RPMI7951 (cell line): ENCODE data around the gene SIL1. TPM values are rescaled to one million over a fixed set of nuclear protein-coding genes. Genes with fewer than 3 reads are reported as not detected.
"Not testable (repeated sequence)": the region's sequence is repeated elsewhere in the genome, so short reads cannot be mapped to it uniquely, and the experiment has no call there.

Source experiments
- DNase-seq: peaks from one replicate; pipeline ENCODE4 v3.0.0-alpha.2; 2012; ENCODE audit warnings: low read depth
- total RNA-seq: library from RNA; depleted of rRNA; stranded (reverse); fragments of >200 nt; shearing (Covaris generic); gene quantifications from 2 replicates; pipeline ENCODE4 v1.2.3, GENCODE V29; 2014

Gene SIL1
- total RNA-seq, 1 experiment from 2014 or later = 21.4 TPM

DNA sequence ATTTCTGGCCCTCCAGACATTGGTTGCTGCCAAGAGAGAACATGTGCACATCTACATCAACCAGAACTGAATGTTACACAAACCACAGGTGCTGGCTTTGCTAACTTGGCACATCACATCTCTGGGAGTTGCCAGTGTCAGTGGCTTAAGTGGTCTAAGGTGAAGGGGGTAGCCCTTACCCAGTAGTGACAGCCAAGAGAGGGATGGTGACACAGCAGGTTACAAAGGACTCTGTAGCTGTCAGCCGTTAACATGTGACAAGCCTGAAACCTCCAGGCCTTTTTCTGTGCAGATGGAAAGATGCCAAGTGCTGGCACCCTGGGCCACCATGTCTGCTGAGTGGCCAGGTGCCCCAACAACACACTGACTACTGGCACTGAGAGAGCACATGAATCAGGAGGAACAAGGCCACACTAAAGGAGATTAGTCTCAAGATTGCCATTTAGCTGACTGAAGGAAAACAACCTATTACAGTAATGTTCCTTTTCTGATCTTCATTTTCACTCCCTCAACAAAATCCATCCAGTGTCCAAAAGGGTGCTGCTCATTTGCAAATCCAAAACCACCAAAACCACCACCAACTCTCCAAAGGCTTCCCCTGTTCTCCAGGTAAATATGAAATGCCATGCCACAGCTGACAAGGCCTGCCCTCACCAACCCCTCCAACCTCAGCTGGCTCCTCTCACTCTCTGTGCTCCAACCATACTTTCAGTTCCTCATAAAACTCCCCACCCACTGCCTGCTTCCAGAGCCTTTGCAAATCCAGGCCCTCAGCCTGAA lies 20.2 kb downstream of the SIL1 start:
- no peak for DNase-seq

DNA sequence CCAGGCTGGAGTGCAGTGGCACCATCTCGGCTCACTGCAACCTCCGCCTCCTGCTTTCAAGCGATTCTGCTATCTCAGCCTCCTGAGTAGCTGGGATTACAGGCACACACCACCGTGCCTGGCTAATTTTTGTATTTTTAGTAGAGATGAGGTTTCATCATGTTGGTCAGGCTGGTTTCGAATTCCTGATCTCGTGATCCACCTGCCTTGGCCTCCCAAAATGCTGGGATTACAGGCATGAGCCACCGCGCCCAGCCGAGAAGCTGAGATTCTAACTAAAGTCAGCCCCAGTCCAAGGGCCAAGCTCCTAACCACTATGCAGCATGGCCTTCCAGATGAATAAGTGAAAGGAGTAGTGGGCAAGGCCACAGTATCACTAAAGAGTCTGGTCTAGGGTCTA lies 20.9 kb downstream of the SIL1 start:
- not testable (repeated sequence) for DNase-seq

DNA sequence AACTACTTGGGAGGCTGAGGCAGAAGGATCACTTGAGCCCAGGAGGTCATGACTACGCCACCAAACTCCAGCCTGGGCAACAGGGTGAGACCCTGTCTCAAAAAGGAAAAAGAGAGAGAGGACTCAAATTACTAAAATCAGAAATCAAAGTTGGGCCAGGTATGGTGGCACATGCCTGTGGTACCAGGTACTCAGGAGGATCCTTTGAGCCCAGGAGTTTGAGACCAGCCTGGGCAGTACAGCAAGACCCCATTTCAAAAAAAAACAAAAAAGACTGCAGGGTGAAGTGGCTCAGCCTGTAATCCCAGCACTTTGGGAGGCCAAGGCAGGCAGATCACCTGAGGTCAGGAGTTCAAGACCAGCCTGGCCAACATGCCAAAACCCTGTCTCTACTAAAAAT lies 23.8 kb downstream of the SIL1 start:
- not testable (repeated sequence) for DNase-seq

GRCh38 chr5:139171779-139172404 lies 26.3 kb downstream of the SIL1 start:
- DNase-seq = no peak

GRCh38 chr5:139167952-139168720 lies 30.0 kb downstream of the SIL1 start:
- no peak for DNase-seq

GRCh38 chr5:139167533-139167932 lies 30.6 kb downstream of the SIL1 start:
- DNase-seq = no peak

DNA sequence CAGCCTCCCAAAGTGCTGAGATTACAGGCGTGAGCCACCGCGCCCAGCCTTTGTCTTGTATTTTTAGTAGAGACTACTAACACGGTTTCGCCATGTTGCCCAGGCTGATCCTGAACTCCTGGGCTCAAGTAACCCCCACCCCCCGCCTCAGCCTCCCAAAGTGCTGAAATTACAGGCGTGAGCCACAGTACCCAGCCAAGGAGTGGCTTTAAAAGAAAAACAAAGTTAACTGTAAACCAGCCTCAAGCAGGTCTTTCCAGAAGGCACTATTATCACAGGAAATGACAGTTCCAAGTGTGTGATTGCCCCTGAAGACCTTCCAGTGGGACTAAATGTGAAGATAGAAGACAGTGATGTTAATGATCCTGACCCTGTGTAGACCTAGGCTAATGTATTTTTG lies 31.1 kb downstream of the SIL1 start:
- no peak for DNase-seq

- DNase-seq = not testable (repeated sequence)
Observed at GRCh38 chr5:139164897-139165296, 33.3 kb downstream of the SIL1 start.

DNA sequence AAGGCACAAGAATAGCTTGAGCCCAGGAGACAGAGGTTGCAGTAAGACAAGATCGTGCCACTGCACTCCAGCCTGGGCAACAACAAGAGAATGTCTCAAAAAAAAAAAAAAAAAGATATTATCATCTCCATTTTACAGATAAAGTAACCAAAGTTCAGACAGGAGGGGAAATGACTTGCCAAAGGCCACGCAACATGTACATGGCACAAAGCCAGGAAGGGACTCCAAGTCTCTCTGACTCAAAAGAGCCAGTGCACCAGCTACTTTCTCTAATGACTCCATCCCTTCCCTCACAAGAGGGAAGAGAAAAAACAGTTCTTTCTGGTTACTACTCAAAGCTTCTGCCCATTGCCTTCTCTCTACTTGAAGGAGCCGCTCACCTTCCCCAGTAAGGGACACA lies 34.1 kb downstream of the SIL1 start:
- no peak for DNase-seq

GRCh38 chr5:139162448-139162847 lies 35.7 kb downstream of the SIL1 start:
- DNase-seq = no peak

DNA sequence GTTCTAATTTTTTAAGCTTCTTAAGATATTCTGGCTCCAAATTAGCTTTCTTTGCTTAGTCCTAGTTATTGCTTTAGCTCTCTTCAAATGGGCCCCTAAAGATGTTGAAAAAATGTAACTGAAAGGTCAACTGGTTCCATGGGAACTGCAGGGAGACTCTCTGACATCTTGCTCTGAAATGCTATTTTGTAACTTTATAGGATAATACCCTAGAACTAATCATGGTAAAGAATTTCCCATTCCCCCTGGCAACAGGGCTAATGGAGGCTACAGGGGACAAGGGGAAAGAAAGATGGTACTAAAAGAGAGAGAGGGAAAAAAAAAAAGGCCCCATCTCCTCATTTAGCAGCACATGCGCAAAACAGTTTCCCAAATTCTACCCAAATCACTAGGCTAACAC lies 39.4 kb downstream of the SIL1 start:
- no peak for DNase-seq

GRCh38 chr5:139157556-139157955 lies 40.6 kb downstream of the SIL1 start:
- DNase-seq = no peak

GRCh38 chr5:139156814-139157213 lies 41.4 kb downstream of the SIL1 start:
- no peak for DNase-seq

- no peak for DNase-seq
Observed at GRCh38 chr5:139155333-139155732, 42.8 kb downstream of the SIL1 start.

DNA sequence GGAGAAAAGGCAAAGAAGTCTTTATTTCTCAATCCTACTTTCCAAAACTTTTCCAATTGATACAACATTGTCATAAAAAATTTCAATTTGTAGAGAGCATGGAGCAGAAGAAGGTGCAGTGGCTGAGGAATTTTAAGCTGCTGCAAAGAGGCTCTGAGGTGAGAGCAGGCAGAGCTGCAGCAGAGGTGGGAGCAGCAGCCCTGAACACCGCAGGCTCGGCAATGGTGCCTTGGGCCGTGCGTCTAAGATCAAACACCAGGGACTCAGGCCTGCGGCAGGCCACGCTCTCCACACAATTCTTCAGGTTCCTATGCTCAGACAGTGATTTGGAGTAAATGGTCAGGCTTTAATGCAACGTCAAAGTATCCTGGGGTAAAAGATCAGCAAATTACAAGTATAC lies 46.3 kb downstream of the SIL1 start:
- no peak for DNase-seq

GRCh38 chr5:139150367-139150999 lies 47.7 kb downstream of the SIL1 start:
- DNase-seq = no peak

GRCh38 chr5:139149477-139150199 lies 48.5 kb downstream of the SIL1 start:
- no peak for DNase-seq

- no peak for DNase-seq
Observed at GRCh38 chr5:139148986-139149385, 49.2 kb downstream of the SIL1 start.

DNA sequence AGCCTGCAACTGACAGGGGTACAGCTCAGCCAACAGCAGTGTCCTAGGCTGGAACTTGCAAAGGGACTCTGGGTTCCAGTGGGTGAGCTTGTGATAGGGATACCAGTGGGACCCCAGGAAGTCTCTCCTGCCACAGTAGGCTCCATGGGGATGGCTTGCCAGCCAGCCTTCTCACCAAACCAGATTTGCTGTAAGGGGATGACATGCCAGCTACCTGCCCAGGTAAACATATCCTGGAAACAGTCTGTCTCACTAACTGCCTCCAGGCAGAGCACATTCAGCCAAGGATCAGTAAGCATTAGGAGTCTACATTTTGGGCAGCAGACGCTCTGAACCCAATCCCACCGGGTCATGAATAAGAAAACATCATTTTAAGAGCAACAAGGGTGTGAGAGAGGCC lies 49.9 kb downstream of the SIL1 start:
- DNase-seq = no peak

DNA sequence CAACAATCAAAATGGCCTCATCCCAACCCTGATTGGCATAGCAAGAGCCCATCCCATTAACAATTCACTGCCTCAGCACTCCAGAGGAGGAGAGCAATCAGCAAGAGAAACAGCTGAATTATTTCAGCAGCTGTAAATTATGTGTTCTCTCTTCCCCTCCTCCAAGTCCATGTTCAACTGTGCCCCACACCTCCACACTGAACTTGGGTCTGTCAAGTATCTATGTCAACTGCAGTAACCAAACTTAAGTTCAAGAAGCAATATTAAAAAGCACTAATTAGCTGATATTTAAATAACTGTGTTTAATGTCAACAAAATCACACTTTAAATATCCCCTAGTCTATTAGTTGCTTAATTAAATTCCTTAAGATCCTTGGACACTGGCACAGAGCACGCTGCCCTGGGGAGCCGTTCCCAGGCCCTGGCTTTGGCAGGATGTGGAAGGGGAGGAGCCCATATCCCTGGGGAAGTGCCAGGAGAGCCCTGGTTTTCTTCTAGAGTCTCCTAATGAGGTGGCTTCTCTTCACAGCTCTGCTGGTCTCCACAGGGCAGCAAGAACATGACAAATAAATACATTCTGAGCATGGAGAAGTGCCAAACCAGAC lies 50.6 kb downstream of the SIL1 start:
- peak; percentile 68 for DNase-seq

DNA sequence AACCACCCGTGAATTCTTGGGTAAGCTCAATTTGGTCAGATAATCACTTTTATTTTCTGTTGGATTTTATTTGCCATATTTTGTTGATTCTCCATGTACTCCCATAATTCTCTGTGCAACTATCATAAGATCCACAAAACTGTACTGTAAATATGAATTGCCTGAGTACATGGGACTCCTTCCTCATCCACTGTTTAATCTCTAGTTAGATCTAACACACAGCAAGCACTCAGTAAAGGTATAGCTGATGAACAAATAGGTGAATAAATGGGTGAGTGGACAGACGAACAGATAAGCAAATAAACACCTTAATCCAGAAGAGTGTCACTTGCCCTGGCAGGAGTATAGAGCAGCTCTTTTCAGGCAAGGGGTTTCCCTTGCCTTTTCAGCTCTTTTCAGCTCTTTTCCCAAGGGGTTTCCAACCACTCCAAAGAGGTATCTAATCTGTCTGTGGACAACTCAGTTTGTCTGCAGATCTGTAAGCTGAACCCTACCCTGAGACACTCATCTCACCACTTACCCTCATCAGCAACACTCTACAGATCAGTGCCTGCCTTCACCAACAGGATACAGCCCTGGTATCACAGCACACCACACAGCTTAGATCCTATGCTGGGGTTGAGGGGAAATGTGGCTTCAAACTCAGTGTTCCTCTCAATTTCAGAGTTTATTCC lies 51.2 kb downstream of the SIL1 start:
- no peak for DNase-seq
